Lower leg skin (tissue), 4 donors: ENCODE data around the gene ZDHHC14. TPM values are rescaled to one million over a fixed set of nuclear protein-coding genes. Genes with fewer than 3 reads are reported as not detected.
"Not testable (repeated sequence)": the region's sequence is repeated elsewhere in the genome, so short reads cannot be mapped to it uniquely, and the experiment has no call there.

Experiments
- DNase-seq, 2 donors: peaks; one replicate each; pipeline ENCODE4 v3.0.0-alpha.2; 2019; ENCODE audit warnings: low spot score in 2 of 2
- H3K4me3 ChIP-seq: fragments of 200-600 bp; sonication (generic); 2 replicates; pipeline ENCODE4 v1.5.1; 2017; ENCODE audit warnings: mild to moderate bottlenecking, low read depth; ENCODE audit not compliant: poor library complexity, severe bottlenecking
- POLR2A ChIP-seq, 2 donors: fragments of 450-650 bp; IDR thresholded peaks; one replicate each; pipeline ENCODE4 v1.6.1; 2016 to 2017; ENCODE audit warnings: antibody characterized with exemption in 2 of 2, mild to moderate bottlenecking in 1 of 2, moderate library complexity in 1 of 2
- WGBS, 2 donors: methylation state at CpG; one replicate each; pipeline ENCODE4 v1.1.5; 2018; 5-methylcytosine and 5-hydroxymethylcytosine counted together
- intact Hi-C: fragments of 100-400 bp; cut with DNase I; formaldehyde crosslinking; loops from one replicate; pipeline ENCODE4 v1.15.0; 2023; ENCODE audit warnings: low total_unique reads
- total RNA-seq, 4 donors: library from RNA; depleted of rRNA; stranded (reverse); fragments of >200 nt; gene quantifications; one replicate each; pipeline ENCODE4 v1.1.0, GENCODE V29; 2016
- TF ChIP-seq, protein P1 (sequence below), 3 donors: fragments of 450-650 bp; IDR thresholded peaks; one replicate each; pipeline ENCODE4 v1.5.1; 2016; ENCODE audit warnings: antibody characterized with exemption in 3 of 3, mild to moderate bottlenecking in 3 of 3, moderate library complexity in 2 of 3

Gene ZDHHC14
- total RNA-seq, 4 donors from 2014 or later, result 4.5 to 8.3 (median 6.1) TPM

- intact Hi-C loops, result no loop called here
- H3K4me3 ChIP-seq, result no peak overlapping the region
- no peak for TF ChIP-seq POLR2A (IDR thresholded peaks at IDR 0.05)
- 92 to 98% methylated on average over 3 of the region's 3 CpGs for WGBS, 2 donors
- DNase-seq, result no peak
Observed at GRCh38 chr6:157584036-157584435, 203.0 kb downstream of the ZDHHC14 start.

DNA sequence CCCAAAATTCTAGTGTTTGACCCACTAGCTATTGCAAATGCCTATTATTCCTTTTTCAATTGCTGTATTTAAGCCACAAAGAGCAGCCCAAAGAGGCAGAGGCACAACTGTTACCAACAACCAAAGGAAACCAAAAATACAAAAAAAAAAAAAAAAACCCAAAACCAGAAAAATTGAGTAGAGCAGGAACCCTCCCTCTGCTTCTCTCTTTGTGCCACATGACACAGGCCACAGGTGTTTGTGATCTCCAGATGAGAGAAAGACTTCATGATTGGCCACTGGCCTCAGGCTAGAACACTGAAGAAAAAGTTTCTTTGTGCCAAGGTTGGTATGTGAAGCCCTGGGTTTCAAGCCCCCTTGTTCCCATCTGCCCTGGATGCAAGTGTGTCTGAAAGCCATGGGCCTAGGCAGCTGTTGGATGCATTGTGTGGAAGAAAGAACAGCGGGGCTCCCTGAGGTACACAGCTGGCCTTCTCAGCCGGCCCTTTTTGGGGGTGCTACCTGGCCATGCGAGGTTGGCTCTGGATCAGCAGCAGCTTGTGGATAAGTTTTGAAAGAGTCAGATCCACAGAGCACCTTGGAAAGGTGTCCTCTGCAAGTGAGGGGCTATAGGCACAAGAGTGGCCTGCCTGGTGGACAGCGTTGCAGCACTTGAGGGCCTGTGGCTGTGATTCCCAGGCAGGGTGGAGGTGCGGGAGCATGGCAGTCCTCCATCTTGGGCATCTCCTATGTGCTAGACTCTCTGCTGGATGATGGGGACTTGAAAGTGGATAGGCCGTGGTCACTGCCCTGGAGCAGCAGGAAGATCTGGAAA, 204.5 kb downstream of the ZDHHC14 start:
- intact Hi-C loops, result no loop called here
- peak in 1 of 2 donors; percentile 73 for DNase-seq
- no peak overlapping the region for H3K4me3 ChIP-seq
- TF ChIP-seq, protein P1, sequence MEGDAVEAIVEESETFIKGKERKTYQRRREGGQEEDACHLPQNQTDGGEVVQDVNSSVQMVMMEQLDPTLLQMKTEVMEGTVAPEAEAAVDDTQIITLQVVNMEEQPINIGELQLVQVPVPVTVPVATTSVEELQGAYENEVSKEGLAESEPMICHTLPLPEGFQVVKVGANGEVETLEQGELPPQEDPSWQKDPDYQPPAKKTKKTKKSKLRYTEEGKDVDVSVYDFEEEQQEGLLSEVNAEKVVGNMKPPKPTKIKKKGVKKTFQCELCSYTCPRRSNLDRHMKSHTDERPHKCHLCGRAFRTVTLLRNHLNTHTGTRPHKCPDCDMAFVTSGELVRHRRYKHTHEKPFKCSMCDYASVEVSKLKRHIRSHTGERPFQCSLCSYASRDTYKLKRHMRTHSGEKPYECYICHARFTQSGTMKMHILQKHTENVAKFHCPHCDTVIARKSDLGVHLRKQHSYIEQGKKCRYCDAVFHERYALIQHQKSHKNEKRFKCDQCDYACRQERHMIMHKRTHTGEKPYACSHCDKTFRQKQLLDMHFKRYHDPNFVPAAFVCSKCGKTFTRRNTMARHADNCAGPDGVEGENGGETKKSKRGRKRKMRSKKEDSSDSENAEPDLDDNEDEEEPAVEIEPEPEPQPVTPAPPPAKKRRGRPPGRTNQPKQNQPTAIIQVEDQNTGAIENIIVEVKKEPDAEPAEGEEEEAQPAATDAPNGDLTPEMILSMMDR (IDR thresholded peaks at IDR 0.05), result no peak
- TF ChIP-seq POLR2A (IDR thresholded peaks at IDR 0.05), result no peak
- 94 to 98% methylated on average over 6 of the region's 6 CpGs for WGBS, 2 donors

DNA sequence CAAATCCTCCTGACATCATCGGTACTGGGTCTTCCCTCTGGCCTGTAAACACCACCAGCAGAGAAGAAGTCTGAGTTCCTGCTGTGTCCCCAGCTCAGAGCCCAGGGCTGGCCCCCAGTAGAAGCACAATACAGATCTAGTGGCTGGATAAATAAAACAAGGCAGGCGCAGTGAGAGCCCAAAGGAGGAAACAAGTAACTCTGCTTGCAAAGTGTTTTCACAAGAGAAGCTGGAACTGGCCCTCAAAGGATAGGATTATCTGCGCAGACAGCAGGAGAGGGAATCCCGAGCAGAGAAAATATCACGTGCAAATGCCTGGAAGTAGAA, 205.1 kb downstream of the ZDHHC14 start:
- no peak overlapping the region for H3K4me3 ChIP-seq
- peak in 1 of 2 donors; percentile 42 for DNase-seq
- intact Hi-C loops, result no loop called here
- WGBS, 2 donors, result 91 to 96% methylated on average over 5 of the region's 5 CpGs
- TF ChIP-seq, protein P1 (IDR thresholded peaks at IDR 0.05), result no peak
- no peak for TF ChIP-seq POLR2A (IDR thresholded peaks at IDR 0.05)

GRCh38 chr6:157586476-157587126, 205.6 kb downstream of the ZDHHC14 start:
- TF ChIP-seq, protein P1 (IDR thresholded peaks at IDR 0.05), result no peak
- TF ChIP-seq POLR2A (IDR thresholded peaks at IDR 0.05), result no peak
- DNase-seq, result peak in 1 of 2 donors; percentile 29
- WGBS, 2 donors, result 95 to 96% methylated on average over 8 of the region's 8 CpGs
- intact Hi-C loops, result no loop called here
- H3K4me3 ChIP-seq, result no peak overlapping the region

- no peak for DNase-seq
- H3K4me3 ChIP-seq, result no peak overlapping the region
- TF ChIP-seq, protein P1 (IDR thresholded peaks at IDR 0.05), result no peak
- no peak for TF ChIP-seq POLR2A (IDR thresholded peaks at IDR 0.05)
- intact Hi-C loops, result no loop called here
- 82 to 87% methylated on average over 4 of the region's 4 CpGs for WGBS, 2 donors
Observed at GRCh38 chr6:157587127-157587926, 206.3 kb downstream of the ZDHHC14 start.

GRCh38 chr6:157590654-157591053, 209.7 kb downstream of the ZDHHC14 start:
- WGBS, 2 donors, result 95 to 96% methylated on average over 4 of the region's 4 CpGs
- intact Hi-C loops, DNase-seq, H3K4me3 ChIP-seq: not testable (repeated sequence)
